Chondrocyte (in vitro differentiated cells): Measurements from ENCODE around the gene COL5A1. TPM values are rescaled to one million over a fixed set of nuclear protein-coding genes. Genes with fewer than 3 reads are reported as not detected.

Experiments
- DNase-seq: peaks from one replicate; pipeline ENCODE4 v3.0.0; 2021; ENCODE audit warnings: mixed read lengths, low spot score
- H3K27ac Mint-ChIP-seq: one replicate; pipeline ENCODE4 v1.8.0; 2021; ENCODE audit warnings: mild to moderate bottlenecking, moderate library complexity, mixed read lengths; ENCODE audit not compliant: unreplicated experiment
- H3K27me3 Mint-ChIP-seq: 2 replicates; pipeline ENCODE4 v1.8.0; 2021; ENCODE audit warnings: low read depth, mixed read lengths
- H3K36me3 Mint-ChIP-seq: 2 replicates; pipeline ENCODE4 v1.8.0; 2021; ENCODE audit warnings: low read depth, mixed read lengths
- H3K4me1 Mint-ChIP-seq: 2 replicates; pipeline ENCODE4 v1.8.0; 2021; ENCODE audit warnings: low read depth, mild to moderate bottlenecking, mixed read lengths
- H3K4me3 Mint-ChIP-seq: one replicate; pipeline ENCODE4 v1.8.0; 2021; ENCODE audit warnings: mild to moderate bottlenecking, moderate library complexity, mixed read lengths; ENCODE audit not compliant: unreplicated experiment
- H3K9me3 Mint-ChIP-seq: 2 replicates; pipeline ENCODE4 v1.8.0; 2021; ENCODE audit warnings: low read depth, mixed read lengths
- CTCF ChIP-seq: fragments of 200-600 bp; sonication (generic); IDR thresholded peaks from 2 replicates; pipeline ENCODE4 v1.5.0; 2021; ENCODE audit warnings: antibody characterized with exemption, mild to moderate bottlenecking, moderate library complexity
- total RNA-seq: library from RNA; stranded (reverse); gene quantifications from 3 replicates; pipeline ENCODE4 v1.2.1, GENCODE V29; 2021

The COL5A1 gene
- total RNA-seq, 1 donor from 2014 or later = 2,235 TPM

- no peaks in the 10 kb centered on the region for H3K27me3 Mint-ChIP-seq
- H3K4me1 Mint-ChIP-seq = peaks cover 3% of the 10 kb centered on the region
- H3K9me3 Mint-ChIP-seq = no peaks in the 10 kb centered on the region
- no peak for TF ChIP-seq CTCF
- DNase-seq = no peak
- H3K4me3 Mint-ChIP-seq = no peak overlapping the region
- H3K36me3 Mint-ChIP-seq = peaks cover 57% of the 10 kb centered on the region
- H3K27ac Mint-ChIP-seq = peak overlapping the region; percentile 74
These were observed 119.3 kb downstream of the COL5A1 start for GRCh38 chr9:134760750-134761420.

DNA sequence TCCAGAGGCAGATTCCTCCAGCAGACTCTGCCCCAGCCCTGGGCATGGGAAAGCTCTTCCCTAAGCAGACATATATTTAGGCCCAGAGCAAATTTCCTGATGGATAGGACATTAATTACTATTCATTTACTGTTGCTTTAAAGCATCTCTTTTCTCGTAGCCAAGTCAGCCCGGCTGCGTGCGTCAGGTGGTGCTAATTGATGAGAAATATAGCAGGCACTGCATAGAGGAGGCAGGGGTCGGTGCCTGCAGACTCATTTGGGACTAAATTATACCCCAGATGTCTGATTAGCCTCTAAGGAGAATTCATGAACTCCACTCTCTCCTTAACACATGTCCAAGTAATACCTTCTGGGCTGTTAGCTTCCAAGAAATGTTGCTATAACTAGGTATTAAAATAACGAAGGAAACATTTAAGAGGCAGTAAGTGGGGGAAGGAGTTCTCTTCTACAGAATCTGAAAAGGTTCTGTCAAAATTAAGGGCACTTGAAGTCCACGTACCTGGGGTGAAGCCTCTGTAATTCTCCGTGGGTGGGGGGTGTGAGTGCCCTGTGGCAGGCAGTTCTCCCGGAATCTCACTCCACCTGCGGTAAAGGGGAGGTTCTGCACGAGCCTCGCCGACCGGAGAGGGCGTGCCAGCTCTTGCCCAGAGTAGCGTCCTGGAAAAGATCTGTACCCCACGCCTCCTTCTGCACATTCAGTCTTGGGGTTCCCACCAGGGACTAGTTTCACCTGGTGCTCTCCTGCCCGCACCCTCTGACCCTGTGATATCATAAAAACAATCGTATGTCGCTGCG, 123.1 kb downstream of the COL5A1 start:
- Mint-ChIP-seq H3K9me3 (no peaks in the 10 kb centered on the region), H3K4me3 (no peak overlapping the region), H3K27me3 (no peaks in the 10 kb centered on the region), H3K36me3 (peaks cover 51% of the 10 kb centered on the region), H3K27ac (peak overlapping the region; percentile 70), H3K4me1 (peaks cover 12% of the 10 kb centered on the region)
- no peak for TF ChIP-seq CTCF
- DNase-seq = no peak

DNA sequence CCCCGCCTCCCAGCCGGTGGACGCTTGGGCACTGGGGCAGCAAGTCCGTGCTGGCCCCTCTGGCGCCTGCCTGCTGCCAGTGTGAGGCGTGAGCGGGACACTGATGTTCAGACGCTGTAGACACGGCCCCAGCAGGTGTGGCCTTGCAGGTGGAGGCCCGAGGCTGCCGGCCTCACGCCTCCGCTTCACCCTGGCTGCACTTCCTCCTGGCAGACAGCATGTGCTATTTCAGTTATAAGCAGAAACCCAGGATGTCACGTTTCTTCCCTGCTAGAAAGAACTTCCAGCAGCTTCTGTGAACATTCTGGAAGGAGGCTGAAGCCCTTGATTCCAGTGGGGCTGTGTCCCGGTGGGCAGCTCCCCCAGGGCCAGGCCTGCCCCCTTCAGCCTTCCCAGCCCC, 124.2 kb downstream of the COL5A1 start:
- Mint-ChIP-seq H3K4me3 (no peak overlapping the region), H3K4me1 (peaks cover 18% of the 10 kb centered on the region), H3K36me3 (peaks cover 53% of the 10 kb centered on the region), H3K9me3 (no peaks in the 10 kb centered on the region), H3K27me3 (no peaks in the 10 kb centered on the region), H3K27ac (no peak overlapping the region)
- TF ChIP-seq CTCF = no peak
- DNase-seq = no peak

DNA sequence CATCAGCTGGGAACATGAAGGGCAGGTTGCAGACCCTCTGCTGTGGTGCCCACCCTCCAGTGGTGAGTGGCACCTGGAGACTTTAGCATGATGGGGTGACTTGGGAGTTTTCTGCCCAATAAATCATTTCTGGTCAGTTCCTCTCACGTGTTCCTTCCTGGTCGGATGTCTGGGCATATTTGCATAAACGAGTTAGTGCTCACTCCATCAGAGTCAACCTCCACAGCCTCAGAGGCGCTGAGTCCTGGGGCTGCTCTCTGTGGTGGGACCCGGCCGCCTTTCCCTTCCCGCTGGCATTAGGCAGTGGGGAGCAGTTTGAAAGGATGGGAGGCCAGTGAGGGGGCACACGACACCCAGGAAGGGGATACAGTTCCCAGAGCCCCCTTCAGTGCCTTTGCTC, 125.0 kb downstream of the COL5A1 start:
- no peak for TF ChIP-seq CTCF
- H3K4me3 Mint-ChIP-seq = no peak overlapping the region
- peaks cover 21% of the 10 kb centered on the region for H3K4me1 Mint-ChIP-seq
- H3K9me3 Mint-ChIP-seq = no peaks in the 10 kb centered on the region
- peak overlapping the region; percentile 45 for H3K27ac Mint-ChIP-seq
- peaks cover 48% of the 10 kb centered on the region for H3K36me3 Mint-ChIP-seq
- DNase-seq = no peak
- H3K27me3 Mint-ChIP-seq = no peaks in the 10 kb centered on the region

DNA sequence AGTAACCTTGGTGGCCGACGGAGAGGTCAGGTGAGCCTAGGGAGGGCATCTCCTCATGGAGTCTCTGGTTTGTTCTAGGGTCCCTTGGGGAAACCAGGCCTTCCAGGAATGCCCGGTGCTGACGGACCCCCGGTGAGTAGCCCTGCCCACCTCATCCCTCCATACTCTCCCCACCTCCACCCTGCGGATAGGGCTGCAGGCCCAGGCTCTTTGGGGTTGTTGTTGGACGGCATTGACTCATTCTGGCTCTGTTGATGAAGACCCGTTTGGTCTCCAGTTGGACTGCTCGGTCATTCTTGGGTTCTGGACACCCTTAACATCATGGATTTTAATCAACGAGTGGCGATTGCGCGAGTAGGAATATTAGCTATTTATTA, 126.7 kb downstream of the COL5A1 start:
- Mint-ChIP-seq H3K27ac (peak overlapping the region; percentile 19), H3K4me3 (no peak overlapping the region), H3K4me1 (peaks cover 26% of the 10 kb centered on the region), H3K36me3 (peaks cover 41% of the 10 kb centered on the region), H3K27me3 (no peaks in the 10 kb centered on the region), H3K9me3 (no peaks in the 10 kb centered on the region)
- no peak for DNase-seq
- TF ChIP-seq CTCF = no peak
